HG03565 (cell line): Measurements from ENCODE around the gene TNFRSF12A.
"Not testable (repeated sequence)": the region's sequence is repeated elsewhere in the genome, so short reads cannot be mapped to it uniquely, and the experiment has no call there.

ENCODE experiments used
- ATAC-seq: cut with Tn5 transposase; IDR thresholded peaks from one replicate; pipeline ENCODE4 v1.9.1; 2021; ENCODE audit warnings: mild to moderate bottlenecking, moderate library complexity; ENCODE audit not compliant: unreplicated experiment

TNFRSF12A gene

GRCh38 chr16:3045758-3046640, 25.8 kb downstream of the TNFRSF12A start, which contains the start of gene MMP25:
Gene MMP25, plus strand, starts transcription at chr16:3046561. Its CDS starts 357 bp downstream, at chr16:3046918.
- no peak for ATAC-seq

DNA sequence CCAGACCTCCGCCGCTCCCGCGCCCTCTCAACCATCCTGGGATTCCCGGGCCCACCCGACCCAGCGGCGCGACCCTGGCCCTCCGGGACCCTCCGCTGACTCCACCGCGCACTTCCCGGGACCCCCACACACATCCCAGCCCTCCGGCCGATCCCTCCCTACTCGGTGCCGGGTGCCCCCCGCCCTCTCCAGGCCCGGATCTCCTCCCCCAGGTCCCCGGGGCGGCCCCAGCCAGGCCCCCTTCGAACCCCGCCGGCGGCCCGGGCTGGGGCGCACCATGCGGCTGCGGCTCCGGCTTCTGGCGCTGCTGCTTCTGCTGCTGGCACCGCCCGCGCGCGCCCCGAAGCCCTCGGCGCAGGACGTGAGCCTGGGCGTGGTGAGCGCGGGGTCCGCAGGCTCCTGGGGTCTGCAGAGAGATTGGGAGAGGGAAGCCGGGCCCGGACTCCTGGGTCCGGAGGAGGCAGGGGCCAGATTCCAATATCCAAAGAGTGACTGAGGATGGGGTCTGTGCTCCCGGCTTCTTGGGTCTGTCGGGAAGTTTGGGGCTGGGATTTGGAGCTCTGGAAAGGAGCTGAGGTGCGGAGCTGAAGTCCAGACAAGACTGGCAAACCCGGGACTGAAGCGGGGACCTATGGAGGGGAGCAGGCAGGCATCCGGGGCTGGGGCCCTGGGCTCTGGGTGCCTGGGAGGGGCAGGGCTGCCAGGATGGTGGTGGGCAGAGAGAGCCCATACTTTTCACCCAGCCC, 26.6 kb downstream of the TNFRSF12A start:
- ATAC-seq = no peak

DNA sequence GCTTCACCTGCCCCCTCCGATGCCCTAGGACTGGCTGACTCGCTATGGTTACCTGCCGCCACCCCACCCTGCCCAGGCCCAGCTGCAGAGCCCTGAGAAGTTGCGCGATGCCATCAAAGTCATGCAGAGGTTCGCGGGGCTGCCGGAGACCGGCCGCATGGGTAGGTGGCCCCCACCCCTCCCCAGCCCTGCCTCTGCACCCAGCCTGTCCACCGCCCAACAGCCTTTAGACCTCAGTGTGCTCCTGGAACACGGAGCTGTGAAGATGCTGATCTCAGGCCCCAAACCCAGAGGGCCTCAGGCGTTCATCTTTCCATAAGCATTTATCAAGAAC, 27.2 kb downstream of the TNFRSF12A start:
- no peak for ATAC-seq

- no peak for ATAC-seq
Observed at GRCh38 chr16:3049921-3050481, 29.8 kb downstream of the TNFRSF12A start.

- no peak for ATAC-seq
Observed at GRCh38 chr16:3050487-3050886, 30.3 kb downstream of the TNFRSF12A start.

GRCh38 chr16:3051009-3051408, 30.8 kb downstream of the TNFRSF12A start:
- no peak for ATAC-seq

- no peak for ATAC-seq
Observed at GRCh38 chr16:3051494-3051893, 31.3 kb downstream of the TNFRSF12A start.

GRCh38 chr16:3052571-3053329, 32.6 kb downstream of the TNFRSF12A start:
- not testable (repeated sequence) for ATAC-seq

- ATAC-seq = not testable (repeated sequence)
Observed at GRCh38 chr16:3053330-3053710, 33.2 kb downstream of the TNFRSF12A start.

- no peak for ATAC-seq
Observed at GRCh38 chr16:3054965-3055733, 35.0 kb downstream of the TNFRSF12A start.

DNA sequence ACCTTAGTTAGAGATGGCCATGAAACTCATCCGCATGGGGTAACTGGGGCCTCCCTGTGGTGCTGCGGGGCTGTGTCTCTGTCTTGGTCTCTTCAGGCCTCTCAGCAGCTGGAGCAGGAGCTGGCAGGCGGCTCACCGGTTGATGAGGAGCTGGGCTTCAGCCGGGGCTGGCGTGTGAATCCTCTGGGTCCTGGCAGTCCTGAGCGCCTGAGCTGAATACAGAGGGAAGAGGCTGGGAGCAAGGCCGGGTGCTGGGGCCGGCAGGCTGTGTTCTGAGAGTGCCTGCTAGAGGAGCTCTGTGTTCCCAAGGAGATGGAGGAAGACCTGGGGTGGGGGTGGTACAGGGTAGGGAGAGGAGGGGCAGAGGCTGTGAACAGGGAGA, 35.6 kb downstream of the TNFRSF12A start:
- ATAC-seq = not testable (repeated sequence)

- ATAC-seq = no peak
Observed at GRCh38 chr16:3056336-3057180, 36.4 kb downstream of the TNFRSF12A start.

GRCh38 chr16:3057181-3058138, 37.3 kb downstream of the TNFRSF12A start:
- ATAC-seq = no peak

DNA sequence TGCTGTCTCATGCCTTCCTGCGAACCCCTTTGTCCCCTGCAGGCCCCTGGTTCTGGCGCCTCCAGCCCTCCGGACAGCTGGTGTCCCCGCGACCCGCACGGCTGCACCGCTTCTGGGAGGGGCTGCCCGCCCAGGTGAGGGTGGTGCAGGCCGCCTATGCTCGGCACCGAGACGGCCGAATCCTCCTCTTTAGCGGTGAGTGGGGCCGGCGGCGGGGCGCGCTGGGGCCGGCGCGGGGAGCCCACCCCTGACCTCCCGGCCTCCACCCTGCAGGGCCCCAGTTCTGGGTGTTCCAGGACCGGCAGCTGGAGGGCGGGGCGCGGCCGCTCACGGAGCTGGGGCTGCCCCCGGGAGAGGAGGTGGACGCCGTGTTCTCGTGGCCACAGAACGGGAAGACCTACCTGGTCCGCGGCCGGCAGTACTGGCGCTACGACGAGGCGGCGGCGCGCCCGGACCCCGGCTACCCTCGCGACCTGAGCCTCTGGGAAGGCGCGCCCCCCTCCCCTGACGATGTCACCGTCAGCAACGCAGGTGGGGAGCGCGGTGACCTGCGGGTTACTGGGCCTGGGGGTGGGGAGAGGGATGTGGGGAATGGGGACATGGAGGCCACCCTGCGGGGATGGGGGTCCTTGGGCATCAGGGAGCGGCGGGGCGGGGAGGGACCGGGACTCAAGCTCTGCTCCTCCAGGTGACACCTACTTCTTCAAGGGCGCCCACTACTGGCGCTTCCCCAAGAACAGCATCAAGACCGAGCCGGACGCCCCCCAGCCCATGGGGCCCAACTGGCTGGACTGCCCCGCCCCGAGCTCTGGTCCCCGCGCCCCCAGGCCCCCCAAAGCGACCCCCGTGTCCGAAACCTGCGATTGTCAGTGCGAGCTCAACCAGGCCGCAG, 38.2 kb downstream of the TNFRSF12A start:
- ATAC-seq = no peak

DNA sequence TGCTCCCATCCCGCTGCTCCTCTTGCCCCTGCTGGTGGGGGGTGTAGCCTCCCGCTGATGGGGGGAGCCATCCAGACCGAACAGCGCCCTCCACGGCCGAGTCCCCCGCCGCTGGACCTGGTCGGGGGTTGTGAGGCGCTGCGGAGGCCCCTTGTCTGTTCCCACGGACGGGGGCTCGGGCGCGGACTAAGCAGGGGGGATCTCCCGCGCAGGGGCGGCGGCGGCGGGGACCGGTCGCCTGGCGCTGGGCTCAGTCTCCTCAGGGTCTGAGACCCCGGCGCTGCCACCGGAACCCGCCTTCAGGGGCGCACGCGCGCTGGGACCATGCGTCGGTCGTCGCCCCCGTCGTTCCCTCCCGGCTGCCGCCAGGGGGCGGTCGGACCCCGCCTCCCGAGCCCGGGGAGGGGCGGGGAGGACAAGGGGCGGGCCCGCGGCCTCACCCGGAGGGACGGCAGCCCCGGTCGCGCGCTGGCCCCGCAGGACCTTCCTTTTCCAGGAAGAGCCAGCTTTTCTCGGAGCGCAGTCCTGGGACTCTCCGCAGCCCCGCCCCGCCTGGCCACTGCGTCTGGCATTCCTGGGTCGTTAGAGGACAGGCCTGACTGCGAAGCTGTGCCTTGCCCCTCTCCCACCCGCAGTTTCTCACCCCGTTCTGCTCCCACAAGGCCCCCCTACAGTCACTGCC, 39.0 kb downstream of the TNFRSF12A start:
- peak; percentile 86 for ATAC-seq

- no peak for ATAC-seq
Observed at GRCh38 chr16:3059723-3060242, 39.6 kb downstream of the TNFRSF12A start.
